Measurements from ENCODE around the gene SLC47A1. TPM values are rescaled to one million over a fixed set of nuclear protein-coding genes. Genes with fewer than 3 reads are reported as not detected.
A peak's percentile ranks its signal among the peaks of the same experiment; 100 is the strongest.
"Not testable (repeated sequence)": the region's sequence is repeated elsewhere in the genome, so short reads cannot be mapped to it uniquely, and the experiment has no call there.

Gene SLC47A1
- total RNA-seq, 2 donors from 2014 or later = not detected

DNA sequence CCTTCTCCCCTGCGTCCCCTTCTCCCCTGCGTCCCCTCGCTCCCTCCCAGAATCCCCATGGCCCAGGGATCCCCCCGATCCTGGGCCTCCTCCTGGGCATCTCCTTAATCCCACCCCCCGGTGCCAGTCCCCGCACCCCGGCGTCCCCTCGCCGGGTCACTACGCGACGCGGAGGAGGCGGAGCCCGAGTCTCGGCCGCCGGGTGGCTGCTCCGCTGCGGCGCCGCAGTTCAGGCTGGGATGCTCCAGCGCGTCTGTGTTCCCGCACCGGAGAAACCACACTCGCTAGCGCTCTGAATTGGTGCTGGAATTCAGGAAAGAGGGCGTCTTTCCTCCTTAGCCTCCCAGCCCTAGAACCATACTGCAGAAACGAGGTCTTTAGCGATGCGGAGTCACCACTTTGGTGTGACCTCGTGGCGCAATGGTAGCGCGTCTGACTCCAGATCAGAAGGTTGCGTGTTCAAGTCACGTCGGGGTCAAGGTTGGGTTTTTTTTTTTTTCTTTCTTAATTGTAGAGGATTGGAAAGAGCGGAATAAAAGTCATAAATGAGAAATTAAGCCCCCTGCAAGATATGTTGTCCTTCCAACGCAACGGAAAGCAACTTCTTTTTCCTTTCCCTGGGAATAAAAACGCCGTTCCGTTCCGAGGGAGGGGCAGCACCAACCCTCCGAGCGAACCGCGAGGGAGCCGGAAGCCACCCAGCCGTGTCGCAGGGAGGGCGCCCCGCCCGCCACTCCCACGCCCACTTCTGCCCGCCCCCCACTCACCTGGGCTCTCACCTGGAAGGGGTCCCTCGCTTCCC, 25.7 kb upstream of the SLC47A1 start:
- ATAC-seq (peak; percentile 87 to 93), DNase-seq (ENCODE audit: low spot score) (peak; percentile 82)
- H3K4me1 Mint-ChIP-seq (ENCODE audit: low read depth in 2 of 2) = peaks cover 9 to 11% of the 10 kb centered on the region in 2 donors
- H3K27me3 Mint-ChIP-seq = no peaks in the 10 kb centered on the region
- peak overlapping the region; percentile 89 for H3K4me3 Mint-ChIP-seq
- H3K9me3 Mint-ChIP-seq = no peaks in the 10 kb centered on the region
- H3K27ac Mint-ChIP-seq = peak overlapping the region; percentile 97 to 100
- H3K36me3 Mint-ChIP-seq = no peaks in the 10 kb centered on the region

DNA sequence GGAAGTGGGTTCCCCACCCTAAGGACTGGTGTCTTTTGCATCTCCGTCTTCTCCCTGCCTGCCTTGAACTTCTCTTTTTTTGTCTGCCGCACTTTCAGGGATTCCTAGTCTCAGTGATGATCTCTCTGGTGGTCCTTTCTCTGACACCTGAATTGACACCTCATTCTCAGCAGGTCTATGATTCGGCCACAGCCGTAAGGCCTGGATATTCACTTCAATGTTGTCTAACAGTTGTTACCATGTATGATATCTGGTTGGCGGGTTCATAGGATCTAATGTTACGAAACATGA, 25.1 kb upstream of the SLC47A1 start:
- Mint-ChIP-seq H3K4me1 (ENCODE audit: low read depth in 2 of 2) (peaks cover 9 to 11% of the 10 kb centered on the region in 2 donors), H3K4me3 (peak overlapping the region; percentile 89), H3K27ac (peak overlapping the region; percentile 97 to 100), H3K27me3 (no peaks in the 10 kb centered on the region), H3K36me3 (no peaks in the 10 kb centered on the region), H3K9me3 (no peaks in the 10 kb centered on the region)
- ATAC-seq (no peak), DNase-seq (ENCODE audit: low spot score) (no peak)

DNA sequence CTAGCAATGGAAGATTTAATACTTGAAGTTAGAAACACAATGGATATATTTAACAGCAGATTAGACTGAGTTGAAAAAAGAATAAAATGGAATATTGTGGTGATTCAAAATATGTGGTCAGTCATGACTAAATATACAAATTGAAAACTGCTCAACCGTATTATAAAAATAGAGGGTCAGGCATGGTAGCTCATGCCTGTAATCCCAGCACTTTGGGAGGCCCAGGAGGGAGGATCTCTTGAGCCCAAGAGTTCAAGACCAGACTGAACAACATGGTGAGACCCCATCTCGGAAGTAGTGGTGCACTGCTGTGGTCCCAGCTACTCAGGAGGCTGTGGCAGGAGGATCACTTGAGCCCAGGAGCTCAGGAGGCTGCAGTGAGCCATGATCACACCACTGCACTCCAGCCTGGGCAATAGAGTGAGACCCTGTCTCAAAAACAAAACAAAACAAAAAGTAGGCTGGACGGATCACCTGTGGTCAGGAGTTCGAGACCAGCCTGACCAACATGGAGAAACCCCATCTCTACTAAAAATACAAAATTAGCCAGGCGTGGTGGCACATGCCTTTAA, 24.3 kb upstream of the SLC47A1 start:
- not testable (repeated sequence) for H3K36me3 Mint-ChIP-seq; DNase-seq (ENCODE audit: low spot score); H3K27ac Mint-ChIP-seq; H3K27me3 Mint-ChIP-seq; H3K9me3 Mint-ChIP-seq; H3K4me3 Mint-ChIP-seq; ATAC-seq
- peaks cover 12 to 15% of the 10 kb centered on the region in 2 donors for H3K4me1 Mint-ChIP-seq (ENCODE audit: low read depth in 2 of 2)

DNA sequence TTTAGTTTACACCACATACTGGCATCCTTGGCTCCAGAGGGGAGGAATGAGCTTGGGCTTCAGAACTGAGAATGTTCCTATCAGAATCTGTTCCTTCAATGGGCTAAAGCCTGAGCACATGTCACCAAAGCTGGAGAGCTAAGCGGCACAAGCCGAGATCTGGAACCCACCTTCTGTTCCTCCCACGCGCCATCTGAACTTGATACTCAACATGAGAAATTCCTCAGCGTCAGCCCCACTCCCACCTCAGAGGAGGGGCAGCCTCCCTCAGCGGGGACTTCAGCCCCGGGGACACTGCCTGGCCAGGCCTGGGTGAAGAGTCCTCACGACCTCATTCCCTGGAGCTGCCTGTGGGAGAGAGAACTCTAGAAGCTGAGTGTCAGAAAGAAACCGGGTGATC, 22.8 kb upstream of the SLC47A1 start:
- Mint-ChIP-seq H3K4me3 (no peak overlapping the region), H3K27ac (no peak overlapping the region), H3K36me3 (no peaks in the 10 kb centered on the region), H3K27me3 (peaks cover 0 to 2% of the 10 kb centered on the region in 2 donors), H3K9me3 (no peaks in the 10 kb centered on the region), H3K4me1 (ENCODE audit: low read depth in 2 of 2) (peaks cover 12 to 15% of the 10 kb centered on the region in 2 donors)
- no peak for DNase-seq (ENCODE audit: low spot score)
- no peak for ATAC-seq

DNA sequence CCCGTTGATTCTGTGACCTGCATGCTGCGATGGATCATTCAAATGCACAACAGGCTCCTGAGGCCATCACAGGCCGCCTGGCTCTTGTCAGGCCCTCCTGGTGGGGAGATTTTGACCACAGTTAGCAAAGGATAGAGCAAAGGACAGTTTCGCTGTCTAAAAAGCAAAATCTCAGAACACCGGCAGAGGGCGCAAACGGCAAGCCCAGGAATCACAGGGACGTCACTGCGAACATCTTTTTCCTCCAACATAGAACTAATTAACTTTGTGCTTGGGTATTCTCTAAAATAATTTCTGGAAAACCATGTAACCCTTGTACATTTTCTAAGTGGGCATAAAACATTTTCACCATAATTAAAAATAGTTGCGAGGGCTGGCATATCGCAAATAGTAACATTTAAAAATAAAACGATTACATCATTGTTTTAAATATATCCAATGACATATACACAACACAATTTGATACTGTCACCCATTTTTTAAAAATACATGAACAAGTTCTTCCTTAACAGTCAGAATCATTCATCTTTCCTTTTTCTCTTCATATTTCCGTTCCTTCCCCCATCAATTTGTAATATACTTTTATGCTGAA, 19.7 kb upstream of the SLC47A1 start:
- Mint-ChIP-seq H3K4me1 (ENCODE audit: low read depth in 2 of 2) (peaks cover 3 to 4% of the 10 kb centered on the region in 2 donors), H3K4me3 (no peak overlapping the region), H3K27ac (no peak overlapping the region), H3K9me3 (no peaks in the 10 kb centered on the region), H3K27me3 (peaks cover 0 to 5% of the 10 kb centered on the region in 2 donors), H3K36me3 (no peaks in the 10 kb centered on the region)
- ATAC-seq = peak; percentile 57 to 66
- no peak for DNase-seq (ENCODE audit: low spot score)

DNA sequence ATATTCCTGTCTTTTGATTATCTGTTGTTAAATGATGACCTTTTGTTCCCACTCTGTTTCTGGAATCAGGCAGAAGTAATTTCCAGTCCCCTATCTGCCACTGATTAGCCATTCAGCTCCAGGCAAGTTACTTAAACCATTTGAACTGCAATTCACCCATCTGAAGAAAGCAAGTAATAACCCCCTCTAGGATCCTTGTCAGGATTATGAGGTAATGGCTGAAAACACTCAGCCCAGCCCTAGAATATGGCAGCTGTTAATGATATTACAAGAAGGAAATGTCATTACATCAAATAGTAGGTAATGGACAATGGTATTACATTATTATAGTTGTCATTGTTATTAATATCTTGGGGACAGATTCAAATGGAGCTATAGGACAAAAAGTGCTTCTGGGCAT, 16.0 kb upstream of the SLC47A1 start:
- no peak overlapping the region for H3K4me3 Mint-ChIP-seq

DNA sequence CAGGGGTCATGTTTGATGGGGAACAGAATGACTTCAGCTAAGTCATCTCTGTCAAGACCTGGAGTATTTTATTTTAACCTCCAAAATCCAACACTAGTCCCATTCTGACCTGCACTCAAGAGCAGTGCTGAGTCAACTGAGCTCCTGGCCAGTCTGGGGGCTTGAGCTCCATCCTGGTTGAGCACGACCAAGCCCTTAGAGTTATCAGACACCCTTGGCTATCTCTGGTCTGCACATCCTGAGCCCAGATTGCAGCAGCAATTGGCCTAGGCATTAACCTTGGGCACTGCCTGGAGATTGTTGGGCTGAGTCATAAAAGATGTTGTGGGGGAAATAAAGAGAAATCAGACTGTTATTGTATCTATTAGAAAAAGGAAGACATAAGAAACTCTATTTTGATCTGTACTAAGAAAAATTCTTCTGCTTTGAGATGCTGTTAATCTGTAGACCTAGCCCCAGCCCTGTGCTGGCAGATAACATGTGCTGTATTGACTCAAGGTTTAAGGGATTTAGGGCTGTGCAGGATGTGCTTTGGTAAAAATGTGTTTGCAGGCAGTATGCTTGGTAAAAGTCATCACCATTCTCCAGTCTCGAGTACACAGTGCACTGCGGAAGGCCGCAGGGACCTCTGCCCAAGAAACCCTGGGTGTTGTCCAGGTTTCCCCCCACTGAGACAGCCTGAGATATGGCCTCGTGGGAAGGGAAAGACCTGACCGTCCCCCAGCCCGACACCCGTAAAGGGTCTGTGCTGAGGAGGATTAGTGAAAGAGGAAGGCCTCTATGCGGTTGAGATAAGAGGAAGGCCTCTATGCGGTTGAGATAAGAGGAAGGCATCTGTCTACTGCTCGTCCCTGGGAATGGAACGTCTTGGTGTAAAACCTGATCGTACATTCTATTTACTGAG, 14.0 kb upstream of the SLC47A1 start:
- not testable (repeated sequence) for H3K4me1 Mint-ChIP-seq (ENCODE audit: low read depth in 2 of 2); H3K4me3 Mint-ChIP-seq; H3K27ac Mint-ChIP-seq; H3K36me3 Mint-ChIP-seq; H3K9me3 Mint-ChIP-seq; DNase-seq (ENCODE audit: low spot score); ATAC-seq
- H3K27me3 Mint-ChIP-seq = peaks cover 0 to 12% of the 10 kb centered on the region in 2 donors

More for the DNA sequence above, 16.0 kb upstream of the SLC47A1 start:
- Mint-ChIP-seq H3K9me3 (no peaks in the 10 kb centered on the region), H3K4me1 (ENCODE audit: low read depth in 2 of 2) (peaks cover 4 to 7% of the 10 kb centered on the region in 2 donors), H3K27me3 (peaks cover 0 to 11% of the 10 kb centered on the region in 2 donors), H3K36me3 (no peaks in the 10 kb centered on the region), H3K27ac (no peak overlapping the region)
- DNase-seq (ENCODE audit: low spot score) (no peak), ATAC-seq (no peak)

DNA sequence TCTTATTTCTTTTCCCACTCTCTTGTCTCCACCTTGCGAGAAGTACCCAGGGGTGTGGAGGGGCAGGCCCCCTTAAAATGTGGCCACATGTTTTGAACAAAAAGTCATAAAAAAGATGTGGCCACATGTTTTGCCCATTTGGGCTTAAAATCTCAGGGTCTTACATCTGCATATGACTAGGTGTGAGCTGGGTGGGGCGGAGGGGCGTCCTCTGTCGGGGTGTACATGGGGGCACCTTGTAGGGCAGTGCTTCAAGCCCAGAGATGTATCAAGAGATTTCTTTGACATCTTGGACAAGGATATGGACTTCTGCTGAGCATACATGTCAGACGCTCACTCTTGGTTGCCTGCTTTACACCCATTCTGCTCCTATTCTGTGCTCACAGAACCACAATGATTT, 13.0 kb upstream of the SLC47A1 start:
- Mint-ChIP-seq H3K4me3 (no peak overlapping the region), H3K36me3 (no peaks in the 10 kb centered on the region)
- no peak for ATAC-seq

DNA sequence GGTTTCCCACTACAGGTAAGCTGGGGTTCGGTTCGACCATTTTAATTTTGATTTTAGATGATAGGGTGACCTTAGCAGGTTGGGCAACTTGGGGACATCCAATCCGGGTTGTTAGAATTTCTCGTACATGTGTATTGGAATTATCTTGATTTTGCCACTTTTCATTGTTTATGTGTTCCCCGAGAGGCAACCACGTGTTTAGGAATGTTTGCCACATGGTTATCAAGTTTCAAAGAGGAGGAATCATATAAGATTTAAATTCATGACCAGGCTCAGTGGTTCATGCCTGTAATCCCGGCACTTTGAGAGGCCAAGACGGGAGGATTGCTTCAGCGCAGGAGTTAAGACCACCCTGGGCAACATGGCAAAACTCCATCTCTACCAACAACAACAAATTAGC, 10.0 kb upstream of the SLC47A1 start:
- no peak for DNase-seq (ENCODE audit: low spot score)
- Mint-ChIP-seq H3K4me3 (no peak overlapping the region), H3K27me3 (peaks cover 7 to 15% of the 10 kb centered on the region in 2 donors), H3K9me3 (no peaks in the 10 kb centered on the region), H3K4me1 (ENCODE audit: low read depth in 2 of 2) (peaks cover 0 to 4% of the 10 kb centered on the region in 2 donors), H3K36me3 (no peaks in the 10 kb centered on the region), H3K27ac (no peak overlapping the region)
- ATAC-seq = no peak

More for the DNA sequence above, 13.0 kb upstream of the SLC47A1 start:
- Mint-ChIP-seq H3K27ac (no peak overlapping the region), H3K9me3 (no peaks in the 10 kb centered on the region), H3K27me3 (peaks cover 0 to 12% of the 10 kb centered on the region in 2 donors), H3K4me1 (ENCODE audit: low read depth in 2 of 2) (peaks cover 0 to 4% of the 10 kb centered on the region in 2 donors)
- no peak for DNase-seq (ENCODE audit: low spot score)

DNA sequence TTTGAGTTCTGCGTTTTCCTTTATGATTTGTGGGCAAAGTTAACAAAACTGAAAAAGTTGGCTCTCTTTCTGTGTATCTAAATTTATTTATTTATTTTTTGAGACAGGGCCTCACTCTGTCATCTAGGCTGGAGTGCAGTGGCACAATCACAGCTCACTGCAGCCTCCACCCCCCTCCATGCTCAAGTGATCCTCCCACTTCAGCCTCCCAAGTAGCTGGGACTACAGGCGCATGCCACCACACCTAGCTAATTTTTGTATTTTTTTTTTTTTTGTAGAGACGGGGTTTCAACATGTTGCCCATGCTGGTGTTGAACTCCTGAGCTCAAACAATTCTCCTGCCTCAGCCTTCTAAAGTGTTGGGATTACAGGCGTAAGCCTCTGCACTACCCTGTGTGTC, 6.7 kb upstream of the SLC47A1 start:
- not testable (repeated sequence) for ATAC-seq; DNase-seq (ENCODE audit: low spot score); H3K4me3 Mint-ChIP-seq; H3K4me1 Mint-ChIP-seq (ENCODE audit: low read depth in 2 of 2); H3K27ac Mint-ChIP-seq; H3K9me3 Mint-ChIP-seq; H3K36me3 Mint-ChIP-seq
- peaks cover 22 to 33% of the 10 kb centered on the region in 2 donors for H3K27me3 Mint-ChIP-seq

DNA sequence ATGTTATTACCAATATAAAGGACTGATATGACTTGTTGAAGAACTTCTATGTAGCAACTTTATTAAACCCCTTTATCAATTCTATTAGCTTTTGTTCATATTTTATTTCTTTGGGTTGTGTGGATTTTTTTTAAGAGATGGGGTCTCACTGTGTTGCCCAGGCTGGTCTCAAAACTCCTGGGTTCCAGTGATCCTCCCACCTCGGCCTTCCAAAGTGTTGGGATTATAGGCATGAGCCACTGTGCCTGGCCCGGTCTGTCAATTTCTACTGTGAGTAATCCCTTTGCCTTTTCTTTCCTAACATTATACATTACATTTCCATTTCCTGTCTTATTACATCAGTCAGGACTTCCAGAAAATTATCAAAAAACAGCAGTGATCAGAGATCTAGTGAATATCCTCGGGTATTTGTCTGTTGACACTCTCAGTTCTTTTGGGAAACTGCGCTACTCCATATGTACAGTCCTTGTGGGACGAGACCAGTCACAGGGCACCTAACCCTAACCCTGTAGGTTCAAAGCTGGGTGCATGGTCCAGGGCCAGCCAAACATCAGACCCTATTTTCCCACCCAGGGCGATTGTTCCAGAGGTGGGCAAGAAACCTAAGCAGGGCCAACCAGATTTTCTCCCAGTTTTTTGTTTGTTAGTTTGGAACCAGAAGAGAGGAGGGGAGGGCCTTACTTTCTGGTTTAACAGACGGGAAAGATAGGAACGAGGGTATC, 1.7 kb upstream of the SLC47A1 start:
- H3K4me3 Mint-ChIP-seq = no peak overlapping the region

DNA sequence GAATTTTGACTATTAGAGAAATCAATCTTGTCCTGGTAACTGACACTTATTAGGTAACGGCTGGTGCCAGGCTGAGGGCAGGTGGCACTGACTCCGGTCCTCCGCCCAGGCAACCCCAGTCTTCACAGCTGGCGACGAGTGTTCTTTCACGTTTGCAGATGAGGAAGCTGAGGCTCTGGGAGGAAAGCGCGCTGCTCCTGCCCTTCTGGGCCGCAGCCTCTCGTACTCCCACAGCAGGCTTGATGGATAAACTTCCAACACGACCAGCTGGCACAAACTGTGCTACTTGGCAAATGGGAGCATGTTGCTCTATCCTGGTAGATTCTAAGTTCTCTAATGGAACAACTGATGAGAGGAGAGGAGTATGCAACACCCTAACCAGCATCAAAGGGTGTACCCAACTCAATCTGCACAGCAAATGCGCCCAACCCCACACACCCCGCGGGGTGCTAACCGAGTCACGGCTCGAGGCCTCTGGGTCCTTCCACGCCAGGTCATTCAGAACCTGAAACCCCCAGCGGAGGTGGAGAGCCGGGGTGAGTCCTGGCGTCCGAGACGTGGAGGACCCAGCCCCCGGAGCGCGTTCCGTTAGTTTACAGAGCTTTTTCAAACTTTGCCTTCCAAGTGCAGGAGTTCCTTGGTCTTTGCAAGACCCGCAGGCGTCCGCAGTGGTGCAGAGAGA, 477 bp upstream of the SLC47A1 start:
- H3K27me3 Mint-ChIP-seq = peaks cover 36 to 46% of the 10 kb centered on the region in 2 donors
- H3K27ac Mint-ChIP-seq = no peak overlapping the region
- no peaks in the 10 kb centered on the region for H3K36me3 Mint-ChIP-seq
- H3K9me3 Mint-ChIP-seq = no peaks in the 10 kb centered on the region
- H3K4me3 Mint-ChIP-seq = peak overlapping the region; percentile 8
- ATAC-seq (no peak), DNase-seq (ENCODE audit: low spot score) (no peak)
- H3K4me1 Mint-ChIP-seq (ENCODE audit: low read depth in 2 of 2) = peaks cover 0 to 4% of the 10 kb centered on the region in 2 donors

More for the DNA sequence above, 1.7 kb upstream of the SLC47A1 start:
- Mint-ChIP-seq H3K27ac (no peak overlapping the region), H3K9me3 (no peaks in the 10 kb centered on the region), H3K27me3 (peaks cover 34 to 53% of the 10 kb centered on the region in 2 donors), H3K4me1 (ENCODE audit: low read depth in 2 of 2) (peaks cover 0 to 4% of the 10 kb centered on the region in 2 donors), H3K36me3 (no peaks in the 10 kb centered on the region)
- no peak for ATAC-seq
- DNase-seq (ENCODE audit: low spot score) = no peak

Data from natural killer cell treated with Interleukin-12 subunit alpha and Interleukin-12 subunit beta and Interleukin-15 and Interleukin-18, amount 100 ng/mL, for 72 hours (primary cell).